Panc1 (cell line): ENCODE data around the gene RAPGEF3. TPM values are rescaled to one million over a fixed set of nuclear protein-coding genes. Genes with fewer than 3 reads are reported as not detected.

Source experiments
- ATAC-seq: fragments of 200-7000 bp; cut with Tn5 transposase; 2 replicates; pipeline ENCODE4 v1.9.1; 2020; ENCODE audit warnings: mild to moderate bottlenecking, moderate library complexity
- BruUV-seq: library from RNA; stranded (reverse); fragments of 400-500 nt; replicated peaks from 2 replicates; lab custom pipeline; 2021; lab: Mats Ljungman, UMichigan
- CTCF ChIA-PET: fragments of 300-600 bp; sonication (Branson Sonifier 250); formaldehyde crosslinking; loops from one replicate; lab custom pipeline; 2022; ENCODE audit warnings: antibody characterized with exemption; lab: Charles Lee
- POLR2A ChIA-PET: fragments of 300-600 bp; sonication (Branson Sonifier 250); formaldehyde crosslinking; loops from one replicate; lab custom pipeline; 2022; ENCODE audit warnings: antibody characterized with exemption; lab: Charles Lee
- DNase-seq: peaks from one replicate; pipeline ENCODE4 v3.0.0-alpha.2; 2010; ENCODE audit warnings: low read depth, low spot score
- H3K27ac ChIP-seq: 2 replicates; pipeline ENCODE4 v1.5.1; 2011; ENCODE audit warnings: mild to moderate bottlenecking, low read length, inconsistent platforms
- H3K27me3 ChIP-seq: fragments of 200-500 bp; sonication (Bioruptor generic); 2 replicates; pipeline ENCODE4 v1.6.0; 2014; ENCODE audit warnings: low read length, inconsistent platforms; ENCODE audit not compliant: control insufficient read depth, insufficient read depth
- H3K36me3 ChIP-seq: fragments of 200-500 bp; sonication (Bioruptor generic); 2 replicates; pipeline ENCODE4 v1.5.1; 2014; ENCODE audit warnings: inconsistent platforms, mild to moderate bottlenecking, low read length, moderate library complexity; ENCODE audit not compliant: control insufficient read depth, insufficient read depth
- H3K4me1 ChIP-seq: 2 replicates; pipeline ENCODE4 v1.5.1; 2011; ENCODE audit warnings: inconsistent platforms, mild to moderate bottlenecking, low read length, moderate library complexity; ENCODE audit not compliant: control insufficient read depth, insufficient read depth
- H3K4me3 ChIP-seq, 2 experiments: 2 replicates each; pipeline ENCODE4 v1.5.1; 2011 to 2012; ENCODE audit warnings: low read depth in 2 of 2, low read length in 2 of 2, mild to moderate bottlenecking in 2 of 2, inconsistent platforms in 1 of 2, moderate library complexity in 1 of 2
- H3K9me3 ChIP-seq: fragments of 200-500 bp; sonication (Bioruptor generic); 2 replicates; pipeline ENCODE4 v1.5.1; 2014; ENCODE audit warnings: low read depth, mild to moderate bottlenecking, inconsistent platforms, low read length, moderate library complexity; ENCODE audit not compliant: control insufficient read depth, insufficient read depth
- CTCF ChIP-seq: fragments of 450-650 bp; IDR thresholded peaks from 2 replicates; pipeline ENCODE4 v1.5.1; 2017; ENCODE audit warnings: mild to moderate bottlenecking
- POLR2AphosphoS5 ChIP-seq: IDR thresholded peaks from 2 replicates; pipeline ENCODE4 v1.6.1; 2012; ENCODE audit warnings: mild to moderate bottlenecking, low read depth, low read length, moderate library complexity
- REST ChIP-seq, 2 experiments: IDR thresholded peaks; 2 replicates each; pipeline ENCODE4 v1.6.1; 2011 to 2012; ENCODE audit warnings: low read depth in 2 of 2, control low read depth in 1 of 2, low read length in 1 of 2, mild to moderate bottlenecking in 1 of 2, moderate library complexity in 1 of 2; ENCODE audit not compliant: insufficient read depth in 1 of 2
- SIN3A ChIP-seq: IDR thresholded peaks from 2 replicates; pipeline ENCODE4 v1.6.1; 2012; ENCODE audit warnings: low read depth, mild to moderate bottlenecking, low read length, moderate library complexity, borderline replicate concordance; ENCODE audit not compliant: insufficient read depth
- TCF7L2 ChIP-seq: IDR thresholded peaks from 2 replicates; pipeline ENCODE4 v1.6.1; 2011; ENCODE audit warnings: mild to moderate bottlenecking, low read depth, low read length, inconsistent platforms
- in situ Hi-C: cut with HindIII; loops from 2 replicates; pipeline ENCODE4 v1.10.0; 2016; ENCODE audit warnings: low sequenced_read_pairs, low pct_unique_long_range_greater_than_20kb
- intact Hi-C: fragments of 100-400 bp; cut with micrococcal nuclease; formaldehyde crosslinking; loops from one replicate; pipeline ENCODE4 v1.10.0; 2022; ENCODE audit not compliant: unreplicated experiment
- total RNA-seq: library from RNA; stranded (reverse); gene quantifications from one replicate; pipeline ENCODE4 v1.2.1, GENCODE V29; 2021; ENCODE audit not compliant: unreplicated experiment

RAPGEF3 gene
- total RNA-seq, 1 experiment from 2014 or later: 5.8 TPM

- Histone ChIP-seq H3K27ac (peak overlapping the region; percentile 85), H3K4me3 (peak overlapping the region; percentile 74 to 87), H3K9me3 (no peaks in the 10 kb centered on the region), H3K4me1 (peaks cover 29% of the 10 kb centered on the region), H3K27me3 (no peaks in the 10 kb centered on the region), H3K36me3 (no peaks in the 10 kb centered on the region)
- DNase-seq: no peak
- no TSS peak for BruUV-seq
- POLR2A ChIA-PET: interaction anchor here (0.7 kb wide), 1 partner anchor 232 kb away, joined by 3 read pairs; no protein-coding TSS in a partner anchor
- in situ Hi-C loops: no loop called here
- intact Hi-C loops: no loop called here
- TF ChIP-seq TCF7L2 (no peak), POLR2AphosphoS5 (no peak), REST (IDR thresholded peaks at IDR 0.05; ENCODE audit: insufficient read depth in 1 of 2, low read depth in 2 of 2, low read length in 1 of 2) (no peak), SIN3A (no peak), CTCF (no peak)
- peak; percentile 54 for ATAC-seq
- CTCF ChIA-PET: interaction anchor here (0.6 to 2.6 kb wide), 5 partner anchors 10 to 1367 kb away, joined by 3 to 13 read pairs (median 6); no protein-coding TSS in a partner anchor
Observed at GRCh38 chr12:47758584-47758833, 171 bp downstream of the RAPGEF3 start.

GRCh38 chr12:47757840-47758583 lies 668 bp downstream of the RAPGEF3 start:
- no peak for DNase-seq
- TF ChIP-seq SIN3A: no peak
- no peak for TF ChIP-seq POLR2AphosphoS5
- no peak for TF ChIP-seq TCF7L2
- no peak for TF ChIP-seq REST (IDR thresholded peaks at IDR 0.05; ENCODE audit: insufficient read depth in 1 of 2, low read depth in 2 of 2, low read length in 1 of 2)
- peaks cover 30% of the 10 kb centered on the region for H3K4me1 ChIP-seq
- H3K27me3 ChIP-seq: no peaks in the 10 kb centered on the region
- H3K9me3 ChIP-seq: no peaks in the 10 kb centered on the region
- peak; percentile 6; the same call in 1 of the 2 replicates for ATAC-seq
- intact Hi-C loops (no loop called here), in situ Hi-C loops (no loop called here)
- peak overlapping the region; percentile 74 to 87 for H3K4me3 ChIP-seq
- H3K27ac ChIP-seq: peak overlapping the region; percentile 85
- no TSS peak for BruUV-seq
- ChIA-PET CTCF (interaction anchor here (0.6 to 2.6 kb wide), 5 partner anchors 10 to 1366 kb away, joined by 3 to 13 read pairs (median 6); no protein-coding TSS in a partner anchor), POLR2A (interaction anchor here (0.5 to 0.7 kb wide), 2 partner anchors 53 to 233 kb away, joined by 3 to 7 read pairs; no protein-coding TSS in a partner anchor)
- H3K36me3 ChIP-seq: no peaks in the 10 kb centered on the region
